ENCODE results near the gene IDI2.
"Not testable (repeated sequence)": the region's sequence is repeated elsewhere in the genome, so short reads cannot be mapped to it uniquely, and the experiment has no call there.

Gene IDI2

GRCh38 chr10:1009947-1010346 lies 15.7 kb downstream of the IDI2 start:
- not testable (repeated sequence) for DNase-seq

GRCh38 chr10:1009071-1009494 lies 16.6 kb downstream of the IDI2 start:
- DNase-seq = no peak

DNA sequence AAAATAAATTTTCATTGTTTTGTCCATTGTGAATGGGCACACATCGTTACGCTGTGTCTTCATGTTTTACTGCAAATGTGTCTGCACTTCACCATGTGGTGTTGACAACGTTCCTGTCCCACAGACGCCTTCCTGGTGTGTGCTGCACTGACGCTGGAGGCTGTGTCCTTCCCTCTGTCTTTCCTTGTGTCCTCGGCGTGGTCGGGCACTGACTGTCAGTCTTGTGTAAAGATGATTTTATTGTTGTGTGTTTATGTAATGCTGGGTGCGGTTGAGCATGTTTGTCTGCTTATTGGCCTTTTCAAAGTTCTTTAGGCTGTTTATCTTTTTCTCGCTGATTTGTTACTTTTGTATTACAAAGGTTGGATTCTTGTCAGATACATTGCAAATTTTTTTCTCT lies 18.1 kb downstream of the IDI2 start:
- DNase-seq = no peak

DNA sequence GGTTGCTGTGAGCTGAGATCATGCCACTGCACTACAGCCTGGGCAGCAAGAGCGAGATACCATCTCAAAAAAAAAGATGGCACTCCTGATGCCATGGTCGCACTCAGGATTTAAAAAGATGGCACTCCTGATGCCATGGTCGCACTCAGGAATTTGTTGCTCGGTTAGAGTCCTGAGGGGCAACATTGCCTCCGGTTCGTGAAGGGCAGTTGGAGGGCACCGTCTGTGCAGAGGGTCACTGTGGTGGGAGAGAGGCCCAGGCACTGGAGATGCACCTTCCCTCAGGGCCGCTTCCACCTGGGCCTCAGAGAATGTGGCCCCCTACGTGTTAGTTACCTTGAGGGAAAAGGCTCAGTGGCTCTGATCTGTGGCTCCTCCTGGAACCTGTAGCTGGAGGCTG lies 19.1 kb downstream of the IDI2 start:
- DNase-seq = no peak

DNA sequence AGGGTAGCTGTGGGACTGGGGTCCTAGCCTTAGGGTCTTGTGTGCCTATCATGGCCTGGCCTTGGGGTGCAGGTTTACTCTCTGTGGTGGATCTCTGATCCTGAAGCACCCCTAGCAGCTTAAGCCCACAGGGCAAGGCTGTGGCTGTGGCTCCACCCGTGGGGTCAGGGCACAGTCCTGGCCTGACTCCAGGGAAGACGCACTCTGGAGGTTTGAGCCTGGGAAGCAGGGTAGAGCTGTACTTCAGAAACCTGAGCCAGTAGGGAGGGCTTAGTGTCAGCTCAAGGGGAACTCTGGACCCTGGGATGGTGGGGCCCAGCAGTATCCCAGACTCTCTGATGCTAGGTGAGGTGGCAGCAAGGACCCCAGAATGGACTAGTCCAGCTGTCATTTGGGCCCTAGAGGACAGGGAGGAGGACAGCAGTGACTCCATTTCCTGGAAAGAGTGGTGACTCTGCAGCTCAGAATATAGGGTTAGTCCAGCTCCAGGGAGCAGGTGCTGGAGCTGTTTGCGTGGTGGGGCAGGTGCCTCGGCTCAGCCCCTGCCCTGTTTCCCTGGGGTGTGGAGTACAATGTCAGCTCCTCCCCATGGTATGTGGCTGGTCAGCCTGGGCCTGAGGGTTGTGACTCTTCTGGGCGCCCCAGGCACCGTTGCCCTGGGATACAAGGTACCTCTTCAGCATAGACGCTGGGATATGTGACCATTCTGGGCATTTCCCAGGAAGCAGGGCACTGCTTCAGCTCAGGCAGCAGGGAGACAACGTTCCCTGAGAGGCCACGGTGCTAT lies 21.6 kb downstream of the IDI2 start:
- no peak for DNase-seq

- DNase-seq = no peak
Observed at GRCh38 chr10:1002425-1003006, 23.1 kb downstream of the IDI2 start.

- DNase-seq = no peak
Observed at GRCh38 chr10:997266-998022, 28.2 kb downstream of the IDI2 start.

GRCh38 chr10:996031-996430 lies 29.6 kb downstream of the IDI2 start:
- DNase-seq = no peak

GRCh38 chr10:995559-995926 lies 30.1 kb downstream of the IDI2 start:
- no peak for DNase-seq

- DNase-seq = no peak
Observed at GRCh38 chr10:994836-995558, 30.7 kb downstream of the IDI2 start.

DNA sequence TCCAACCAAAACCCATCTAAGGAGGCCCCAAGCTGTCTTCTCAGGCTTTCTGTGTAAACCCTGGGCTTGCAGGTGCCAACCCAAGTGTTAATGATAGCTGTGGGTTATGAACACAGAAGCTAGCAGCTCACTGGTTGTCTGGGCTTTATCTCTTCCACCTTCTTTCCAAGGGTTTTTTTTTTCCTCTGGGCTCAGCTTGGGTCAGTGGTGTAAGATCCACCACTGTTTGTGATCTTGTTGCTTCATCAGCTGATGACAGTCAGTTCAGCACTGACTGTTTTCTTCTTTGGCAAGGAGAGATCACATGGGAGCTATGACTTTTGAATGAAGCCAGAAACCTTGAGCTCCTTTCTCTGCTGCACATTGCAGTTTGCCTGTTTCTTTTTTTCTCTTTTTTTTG lies 32.8 kb downstream of the IDI2 start:
- DNase-seq = no peak

GRCh38 chr10:992467-992866 lies 33.2 kb downstream of the IDI2 start:
- no peak for DNase-seq

DNA sequence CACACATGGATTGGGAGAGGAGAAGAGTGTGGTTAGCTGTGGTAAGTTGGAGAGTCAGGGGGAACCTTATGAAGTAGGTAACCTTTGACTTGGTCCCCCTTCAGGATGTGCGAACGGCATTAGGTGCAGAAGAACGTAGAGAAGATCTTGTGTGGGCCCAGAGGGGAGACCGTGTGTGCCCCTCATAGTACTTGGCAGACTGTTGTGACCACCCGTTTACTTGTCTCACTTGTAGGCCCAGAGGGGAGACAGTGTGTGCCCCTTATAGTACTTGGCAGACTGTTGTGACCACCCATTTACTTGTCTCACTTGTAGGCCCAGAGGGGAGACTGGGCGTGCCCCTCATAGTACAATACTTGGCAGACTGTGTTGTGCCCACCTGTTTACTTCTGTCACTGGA lies 34.9 kb downstream of the IDI2 start:
- DNase-seq = no peak

- DNase-seq = no peak
Observed at GRCh38 chr10:988667-989545, 36.8 kb downstream of the IDI2 start.

DNA sequence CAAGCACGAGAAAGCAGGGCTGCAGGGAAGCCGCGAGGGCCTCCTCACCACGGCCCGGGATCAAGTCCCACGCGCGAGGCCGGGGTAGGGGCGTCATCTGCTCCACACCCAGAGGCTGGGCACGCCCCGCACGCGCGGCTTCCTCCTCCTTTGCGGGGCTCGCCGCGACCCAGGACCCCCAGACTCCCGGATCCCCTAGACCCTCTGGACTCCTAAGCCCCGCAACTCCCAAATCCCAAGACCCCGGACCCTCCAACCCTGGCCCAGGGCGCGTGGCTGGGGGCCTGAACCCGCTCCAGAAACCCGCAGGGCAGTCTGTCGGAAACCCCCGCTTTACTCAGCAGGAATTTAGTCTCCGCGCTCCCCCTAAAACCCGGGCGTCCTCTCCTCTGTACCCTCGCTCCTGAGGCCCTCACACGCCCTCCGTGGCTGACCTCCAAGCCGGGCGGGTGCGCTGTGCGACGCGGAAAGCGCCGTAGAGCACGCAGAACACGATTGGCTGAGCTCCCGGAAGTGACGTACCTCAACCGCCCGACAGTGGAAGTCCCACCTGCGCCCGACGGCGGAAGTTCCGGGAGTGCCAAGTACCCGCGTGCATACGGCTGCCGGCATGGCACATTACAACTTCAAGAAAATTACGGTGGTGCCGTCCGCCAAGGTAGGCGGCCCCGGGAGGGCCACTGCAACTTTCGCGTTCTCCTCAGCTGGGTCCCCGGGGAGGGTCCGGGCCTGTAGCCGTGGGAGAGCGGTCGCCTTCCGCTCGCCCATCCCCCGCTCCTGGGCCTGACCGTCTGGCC lies 37.6 kb downstream of the IDI2 start, which contains the start of gene GTPBP4:
Gene GTPBP4 (plus strand): TSS at position 565 of the 797 bp plus-strand sequence. CDS start 46 bp downstream, at position 611.
- peak; percentile 62 to 99 (median 94) for DNase-seq

GRCh38 chr10:987620-987869 lies 38.1 kb downstream of the IDI2 start:
- DNase-seq = peak in 1 of 58 donors; percentile 15

- DNase-seq = peak in 1 of 58 donors; percentile 19
Observed at GRCh38 chr10:986881-987619, 38.6 kb downstream of the IDI2 start.

DNA sequence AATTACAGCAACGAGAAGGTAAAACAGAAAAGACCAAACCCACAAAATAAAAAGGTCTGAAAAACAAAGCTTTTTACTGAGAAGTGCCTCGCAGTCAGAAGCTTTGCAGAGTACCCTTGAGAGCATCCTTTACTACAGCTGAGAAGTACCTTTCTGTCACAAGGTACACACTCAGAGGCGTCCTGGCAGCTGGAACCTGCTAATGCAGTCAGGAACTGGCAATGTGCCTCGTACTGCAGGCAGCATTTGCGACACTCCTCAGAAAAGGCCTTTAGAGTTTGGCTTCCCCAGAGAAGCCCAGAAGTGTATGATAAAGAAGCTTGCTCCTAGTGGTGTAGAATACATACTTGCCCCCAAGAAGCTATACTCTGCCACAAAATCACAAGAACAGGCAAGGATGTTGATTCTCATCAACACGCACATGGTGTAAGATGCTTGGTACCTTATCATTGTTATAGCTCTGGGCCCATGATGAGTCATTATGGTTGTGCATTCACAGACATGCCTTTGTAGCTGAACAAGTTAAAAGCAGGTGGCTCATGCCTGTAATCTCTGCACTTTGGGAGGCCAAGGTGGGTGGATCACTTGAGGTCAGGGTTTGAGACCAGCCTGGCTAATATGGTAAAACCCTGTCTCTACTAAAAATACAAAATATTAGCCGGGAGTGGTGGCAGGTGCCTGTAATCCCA lies 39.4 kb downstream of the IDI2 start:
- no peak for DNase-seq

DNA sequence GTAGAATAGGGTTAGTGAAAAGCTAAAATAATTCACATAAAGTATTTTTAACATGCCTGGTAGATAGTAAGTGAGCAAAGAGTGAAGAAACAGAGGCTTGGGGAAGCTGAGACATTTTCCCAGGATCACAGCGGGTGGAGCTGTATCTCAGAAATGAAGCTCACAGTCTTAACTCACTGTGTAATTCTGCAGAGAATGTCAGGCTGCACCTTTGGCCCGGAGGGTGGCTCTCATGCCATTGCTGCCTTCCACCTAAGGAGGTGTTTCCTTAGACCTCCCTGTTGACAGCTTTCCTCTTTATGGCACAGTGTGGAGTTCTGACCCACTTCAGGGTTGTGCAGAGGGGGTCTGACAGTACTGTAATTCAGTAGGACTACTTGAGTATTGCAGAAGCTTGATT lies 40.3 kb downstream of the IDI2 start:
- DNase-seq = no peak

All from anterior cingulate cortex (tissue), 58 donors.